Renal cortex interstitium (tissue), 15 donors: ENCODE results near the gene TBX19. TPM values are rescaled to one million over a fixed set of nuclear protein-coding genes. Genes with fewer than 3 reads are reported as not detected.

Experiments
- DNase-seq, 11 donors: peaks; one replicate each; pipeline ENCODE4 v3.0.0-alpha.2; 2013; ENCODE audit warnings: low read depth in 9 of 11, low spot score in 4 of 11; ENCODE audit errors: extremely low read depth in 1 of 11
- long read RNA-seq, 16 experiments: transcript quantifications; one replicate each; lab custom pipeline, GENCODE V29; 2026
- polyA plus RNA-seq, 3 donors: library from polyadenylated mRNA; unstranded; fragments of 120-200 nt; gene quantifications; one replicate each; pipeline ENCODE4 v1.2.1, GENCODE V29; 2013; ENCODE audit not compliant: insufficient read length in 3 of 3

Gene TBX19
- polyA plus RNA-seq: 1 to 10 TPM; 1.7 to 3.8 (median 2.1) TPM
- long read RNA-seq, donor 1: 0 reads
- long read RNA-seq, donor 2: 0 reads
- long read RNA-seq, donor 3: 0 reads
- long read RNA-seq, donor 4, partial matches to known transcripts: 0 of 1 reads
- long read RNA-seq, donor 4, other reads (novel, unspliced or antisense): 0 of 1 reads
- long read RNA-seq, donor 5: 0 reads
- long read RNA-seq, donor 6: 0 reads
- long read RNA-seq, donor 7: 0 reads
- long read RNA-seq, donor 8: 0 reads
- long read RNA-seq, donor 9: 0 reads
- long read RNA-seq, donor 10: 0 reads
- long read RNA-seq, donor 11: 0 reads
- long read RNA-seq, donor 12: 0 reads
- long read RNA-seq, donor 13: 0 reads
- long read RNA-seq, donor 14: 0 reads
- long read RNA-seq, donor 15: 0 reads
- long read RNA-seq, donor 16: 0 reads

DNA sequence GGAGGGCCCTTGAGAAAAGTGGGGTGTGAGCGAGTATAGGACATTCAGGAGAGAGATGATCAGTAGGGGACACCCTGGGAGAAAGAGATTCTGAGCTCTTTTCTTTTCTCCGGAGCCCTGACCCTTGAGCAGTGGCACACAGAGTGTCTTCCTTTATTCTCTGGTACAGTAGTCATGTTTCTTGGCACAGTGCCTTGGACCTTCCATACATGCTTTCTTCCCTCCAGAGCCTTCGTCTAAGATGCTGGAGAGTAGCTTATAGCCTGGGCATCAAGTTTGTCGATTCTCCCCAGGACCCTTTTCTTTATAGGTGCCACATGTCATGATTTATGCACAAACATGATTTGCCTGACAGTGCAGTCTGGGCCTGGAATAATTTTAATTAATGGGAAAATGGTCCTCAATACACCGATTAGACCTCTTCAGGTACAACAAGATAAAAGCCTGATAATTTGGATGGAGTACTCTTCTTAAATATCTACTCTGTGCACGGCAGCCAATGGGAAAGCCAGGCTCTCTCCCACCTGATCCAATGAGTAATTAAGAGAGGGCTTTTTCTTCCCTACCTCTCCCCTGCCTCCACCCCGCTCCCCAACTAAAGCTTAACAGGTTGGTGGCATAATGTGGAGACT lies at the start of gene TBX19:
TBX19 (plus strand) TSS at position 582 of the 632 bp plus-strand sequence. CDS start 214 bp downstream, outside the sequence.
- DNase-seq: no peak

DNA sequence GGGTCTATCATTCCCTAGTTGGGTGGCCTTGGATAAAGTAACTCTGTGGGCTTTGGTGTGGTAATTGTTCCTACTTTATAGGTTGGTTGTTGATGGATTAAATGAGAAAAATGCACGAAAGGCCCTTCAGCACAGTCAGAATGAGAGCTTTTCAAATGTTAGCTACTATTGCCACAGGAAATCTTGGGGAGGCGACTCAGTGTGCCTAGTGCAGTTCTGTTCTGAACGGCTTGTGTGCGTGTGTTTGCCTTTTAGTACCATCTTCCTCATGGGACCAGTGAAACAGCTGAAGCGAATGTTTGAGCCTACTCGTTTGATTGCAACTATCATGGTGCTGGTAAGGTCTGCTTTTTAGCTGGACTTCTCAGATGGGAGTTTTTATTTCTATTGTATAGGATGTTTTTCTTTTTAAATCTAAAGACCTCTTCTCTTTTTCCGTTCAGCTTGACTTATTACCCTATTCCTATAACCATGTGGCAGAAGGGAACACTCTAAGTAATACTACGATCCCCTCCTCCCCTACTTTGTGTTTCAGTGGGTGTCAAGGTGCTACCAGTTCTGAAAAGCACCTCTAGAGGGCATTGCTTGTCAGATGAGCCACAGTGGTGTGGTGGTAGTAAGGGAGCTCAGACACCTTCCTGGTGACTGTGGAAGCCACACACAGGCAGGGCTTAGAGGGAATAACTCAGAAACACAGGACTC lies 45.7 kb upstream of the TBX19 start:
- DNase-seq: no peak

DNA sequence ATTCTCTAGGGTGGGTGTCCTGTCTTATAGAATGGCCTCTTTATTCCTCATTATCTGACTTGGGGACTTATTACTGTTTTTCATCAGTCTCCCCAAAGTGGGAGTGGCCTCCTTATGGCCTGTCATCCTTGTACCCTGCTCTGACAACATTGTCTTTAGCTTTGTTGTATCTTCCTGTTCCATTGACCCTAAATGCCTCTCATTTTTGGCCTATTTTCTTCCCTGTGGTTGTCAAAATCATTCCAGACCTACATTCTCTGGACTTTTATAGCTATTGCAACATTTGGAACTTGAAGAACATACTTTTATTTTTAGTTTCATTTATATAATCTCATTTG lies 45.2 kb upstream of the TBX19 start:
- DNase-seq: no peak

DNA sequence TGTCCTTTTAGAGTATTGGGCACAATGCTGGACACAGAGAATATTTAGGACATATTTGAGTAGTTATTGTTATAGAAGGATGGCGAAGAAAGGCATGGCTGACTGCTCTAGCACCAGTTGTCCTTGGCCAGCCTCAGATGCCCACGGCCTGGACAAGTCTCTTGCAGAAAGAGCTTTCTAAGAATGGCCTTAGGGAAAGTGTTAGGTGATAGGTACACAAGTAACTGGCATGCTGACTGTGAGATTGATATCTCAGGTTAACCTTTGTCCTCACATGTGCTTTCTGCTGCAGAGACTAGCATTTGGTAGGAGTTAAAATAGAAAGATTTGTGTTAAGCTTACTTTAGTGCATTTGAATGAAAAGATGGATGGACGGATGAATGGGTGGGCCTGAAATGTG lies 44.7 kb upstream of the TBX19 start:
- no peak for DNase-seq

DNA sequence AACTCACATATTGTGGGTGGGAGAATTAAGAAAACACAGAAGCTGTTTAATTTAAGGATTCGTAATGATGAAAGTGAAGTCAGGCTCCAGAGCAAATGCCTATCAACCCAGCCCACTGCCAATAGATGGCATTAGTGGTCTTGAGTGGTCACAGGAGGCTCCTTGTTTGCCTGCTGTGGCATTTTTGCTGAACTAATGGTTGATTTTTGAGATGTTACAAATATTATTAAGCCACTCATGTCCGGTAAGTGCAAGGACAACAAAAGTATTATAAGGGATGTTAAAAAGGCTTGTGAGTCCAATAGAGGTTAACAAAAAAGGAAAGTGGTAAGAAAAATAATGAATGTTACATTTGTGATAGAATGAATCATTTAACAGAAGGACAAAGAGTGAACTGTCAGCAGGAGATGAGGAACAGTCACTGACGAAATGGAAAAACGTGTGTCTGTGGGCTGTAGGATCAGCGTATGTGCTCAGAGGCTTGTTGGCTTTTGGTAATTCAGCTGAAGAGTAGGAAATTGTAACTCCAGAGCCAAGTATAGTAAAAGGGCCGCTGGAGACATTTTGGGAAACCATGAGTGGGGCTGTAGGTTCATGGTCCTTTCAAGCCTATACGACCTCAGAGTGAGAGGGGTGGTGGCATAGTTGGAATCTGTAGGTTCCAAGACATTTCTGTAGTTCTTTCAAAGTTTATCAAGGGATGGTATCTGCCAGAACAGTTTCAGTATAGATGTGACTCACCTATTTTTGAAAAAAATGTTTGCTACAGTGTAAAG lies 43.7 kb upstream of the TBX19 start:
- no peak for DNase-seq

DNA sequence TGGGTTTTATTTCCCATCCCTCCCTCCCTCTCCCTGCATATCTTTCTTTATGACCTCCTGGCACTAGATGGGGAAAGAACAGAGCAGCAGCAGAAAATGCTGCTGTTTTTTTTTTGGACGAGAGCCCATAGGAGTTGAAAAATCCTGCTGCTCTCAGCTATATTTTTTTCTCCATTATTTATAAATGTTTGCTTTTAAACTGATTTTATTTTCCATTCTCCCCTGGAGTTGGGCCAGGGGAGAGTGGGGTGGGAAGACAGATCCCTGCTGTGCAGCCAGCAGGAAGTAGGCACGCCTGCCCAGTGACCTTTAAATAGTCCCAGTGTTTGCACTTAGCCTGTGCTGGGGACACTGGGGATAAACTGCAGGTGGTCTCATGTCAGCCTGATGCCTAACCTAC lies 37.5 kb upstream of the TBX19 start:
- peak in 1 of 11 donors; percentile 46 for DNase-seq

DNA sequence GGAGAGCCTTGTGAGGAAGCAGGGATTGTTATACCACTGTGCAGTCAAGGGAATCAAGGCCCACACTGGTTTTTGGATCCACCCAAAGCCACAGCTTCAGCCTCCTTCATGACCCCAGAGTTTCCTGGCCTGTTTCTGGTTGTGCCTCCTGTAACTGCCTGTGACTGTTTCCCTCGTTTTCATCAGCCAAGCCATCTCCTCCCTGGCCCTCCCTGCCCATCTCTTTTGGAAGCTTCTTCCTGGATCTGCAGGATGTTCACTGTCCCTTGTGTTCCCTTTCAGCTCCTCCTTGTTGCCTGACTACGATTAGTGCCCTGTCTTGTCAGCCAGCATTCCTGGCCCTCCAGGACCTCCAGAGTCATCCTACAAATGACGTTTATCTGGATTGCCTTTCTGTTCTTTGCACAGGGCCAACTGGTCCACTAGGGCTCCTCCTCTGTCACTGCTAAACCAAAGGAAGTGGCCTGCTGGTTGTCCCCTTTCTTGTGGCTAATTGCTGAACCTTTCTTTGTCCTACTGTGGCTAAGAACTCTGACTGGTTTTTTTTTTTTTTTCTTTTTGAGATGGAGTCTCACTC lies 37.0 kb upstream of the TBX19 start:
- DNase-seq: no peak

DNA sequence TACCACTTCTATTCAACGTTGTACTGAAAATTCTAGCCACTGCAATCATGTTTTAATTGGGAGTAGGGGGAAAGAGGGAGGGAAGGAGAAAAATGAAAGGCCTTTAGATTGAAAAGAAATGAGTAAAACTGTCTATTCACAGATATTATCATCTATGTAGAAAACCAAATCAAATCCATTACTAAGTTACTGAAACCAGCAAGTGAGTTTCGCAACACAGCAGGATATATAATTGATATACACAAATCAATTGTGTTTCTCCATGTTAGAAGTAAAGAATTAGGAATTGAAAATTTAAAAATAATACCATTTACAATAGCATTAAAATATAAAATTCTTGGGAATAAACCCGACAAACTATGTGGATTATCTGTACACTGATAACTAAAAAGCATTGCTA lies 35.6 kb upstream of the TBX19 start:
- no peak for DNase-seq

DNA sequence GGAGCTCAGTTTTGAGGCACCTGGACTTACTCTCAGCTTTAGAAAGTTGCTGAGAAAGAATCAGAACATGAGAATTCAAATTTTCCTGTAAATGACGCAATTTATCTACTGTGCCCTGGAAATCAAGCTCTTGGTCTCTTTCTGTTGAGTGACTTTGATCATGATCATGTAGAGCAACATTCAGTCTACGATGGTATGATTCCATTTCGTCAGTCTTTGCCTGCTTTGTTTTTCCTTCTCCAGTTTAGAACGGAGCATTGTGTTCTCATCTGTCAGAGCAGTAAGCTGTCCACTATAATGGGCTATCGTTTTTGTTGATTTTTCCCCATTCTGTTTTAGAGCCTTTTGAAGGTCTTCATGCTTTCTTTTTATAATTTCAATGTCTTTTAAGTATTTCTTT lies 34.2 kb upstream of the TBX19 start:
- no peak for DNase-seq

DNA sequence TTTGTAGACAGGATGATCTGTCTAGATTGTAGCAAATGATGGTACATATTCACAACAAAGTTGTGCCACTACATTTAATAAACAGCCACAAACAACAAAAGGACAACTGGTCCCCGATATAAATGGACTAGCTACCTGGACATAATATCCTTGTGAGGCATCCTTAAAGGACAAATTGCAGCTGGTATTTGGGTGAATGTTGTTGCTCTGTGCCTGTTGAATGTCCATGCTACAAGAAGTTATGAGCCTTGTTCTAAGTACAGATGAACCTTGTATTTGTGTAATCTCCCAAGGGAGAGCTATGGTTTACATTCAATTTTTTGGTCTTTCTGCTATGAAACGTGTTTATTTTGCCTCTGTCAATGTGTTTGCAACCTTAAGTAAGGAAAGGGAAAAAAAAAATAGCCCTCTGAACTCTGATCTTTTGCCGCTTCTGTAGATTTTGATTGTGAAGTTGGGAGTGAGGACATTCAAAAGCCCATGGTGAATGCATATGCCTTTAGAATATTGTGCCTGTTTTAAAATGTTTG lies 28.4 kb upstream of the TBX19 start:
- no peak for DNase-seq

DNA sequence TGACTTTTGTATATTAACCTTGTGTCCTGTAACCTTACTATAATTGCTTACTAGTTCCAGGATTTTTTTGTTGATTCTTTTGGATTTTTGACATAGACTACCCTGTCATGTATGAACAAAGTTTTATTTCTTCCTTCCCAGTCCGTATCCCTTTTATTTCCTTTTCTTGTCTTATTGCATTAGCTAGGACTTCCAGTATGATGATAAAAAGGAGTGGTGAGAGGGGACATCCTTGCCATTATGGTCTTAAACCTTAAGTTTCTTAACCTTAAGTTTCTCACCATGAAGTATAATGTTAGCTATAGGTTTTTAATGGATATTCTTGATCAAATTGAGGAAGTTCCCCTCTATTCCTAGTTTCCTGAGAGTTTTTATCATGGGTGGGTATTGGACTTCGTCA lies 24.5 kb upstream of the TBX19 start:
- no peak for DNase-seq

DNA sequence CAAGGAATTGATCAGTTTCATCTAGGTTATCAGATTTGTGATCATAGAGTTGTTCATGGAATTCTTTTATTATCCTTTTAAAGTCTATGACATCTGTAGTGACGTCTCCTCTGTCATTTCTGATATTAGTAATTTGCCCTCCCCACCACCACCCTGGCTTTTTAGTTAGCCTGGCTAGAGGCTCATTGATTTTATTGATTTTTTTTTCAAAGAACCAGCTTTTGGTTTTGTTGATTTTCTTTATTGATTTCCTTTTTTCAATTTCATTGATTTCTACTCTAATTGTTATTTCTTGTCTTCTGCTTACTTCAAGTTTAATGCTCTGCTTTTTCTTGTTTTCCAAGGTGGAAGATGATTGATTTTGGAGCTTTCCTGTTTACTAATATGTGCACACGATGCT lies 23.3 kb upstream of the TBX19 start:
- no peak for DNase-seq

DNA sequence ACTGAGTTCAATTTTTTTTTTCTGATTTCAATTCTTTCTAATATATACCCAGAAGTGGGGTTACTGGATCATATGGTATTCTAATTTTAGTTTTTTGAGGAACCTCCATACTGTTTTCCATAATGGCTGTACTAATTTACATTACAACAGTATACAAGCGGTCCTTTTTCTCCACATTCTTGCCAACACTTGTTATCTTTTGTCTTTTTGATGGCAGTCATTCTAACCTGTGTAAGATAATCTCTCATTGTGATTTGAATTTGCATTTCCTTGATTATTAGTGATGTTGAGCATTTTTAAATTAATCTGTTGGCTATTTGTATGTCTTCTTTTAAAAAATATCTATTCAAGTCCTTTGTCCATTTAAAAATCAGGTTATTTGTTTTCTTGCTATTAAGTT lies 21.1 kb upstream of the TBX19 start:
- DNase-seq: no peak

DNA sequence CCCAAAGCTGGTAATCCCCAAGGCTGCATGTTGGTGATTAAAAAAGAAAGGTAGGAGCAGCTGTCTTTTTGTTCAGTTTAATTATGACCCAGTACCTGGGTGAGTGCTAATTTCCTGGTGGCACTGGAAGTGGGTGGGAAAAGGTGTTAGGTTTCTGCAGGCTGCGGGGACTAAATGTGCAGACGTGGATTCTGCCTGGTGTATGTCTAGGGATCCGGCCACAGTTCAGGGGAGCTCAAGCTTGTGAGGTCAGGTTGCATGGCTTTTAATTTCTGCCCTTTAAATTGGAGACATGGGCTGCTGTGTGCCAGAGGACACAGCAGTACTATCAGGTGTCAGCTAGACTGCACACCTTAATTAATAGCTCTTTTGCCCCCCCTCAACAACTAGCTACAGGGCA lies 20.3 kb upstream of the TBX19 start:
- DNase-seq: peak in 6 of 11 donors; percentile 22 to 60 (median 50)

DNA sequence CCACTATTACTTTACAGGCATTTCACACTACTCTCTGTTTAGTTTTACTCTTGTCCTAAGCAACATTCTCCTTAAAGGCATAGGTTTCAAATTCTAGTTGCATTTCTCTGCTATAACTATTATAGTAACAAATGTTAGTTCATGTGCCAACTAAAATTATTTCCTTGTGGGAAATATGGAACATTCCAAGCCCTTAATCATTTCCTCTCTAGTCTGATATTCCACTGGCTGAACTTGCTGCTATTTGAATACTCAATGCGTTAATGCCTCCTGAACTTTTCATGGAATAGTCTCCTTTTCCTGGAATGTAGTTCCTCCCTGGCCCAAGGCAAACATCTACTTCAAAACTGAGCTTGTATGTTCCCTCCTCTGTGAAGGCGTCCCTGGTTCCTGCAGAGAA lies 19.3 kb upstream of the TBX19 start:
- DNase-seq: no peak

DNA sequence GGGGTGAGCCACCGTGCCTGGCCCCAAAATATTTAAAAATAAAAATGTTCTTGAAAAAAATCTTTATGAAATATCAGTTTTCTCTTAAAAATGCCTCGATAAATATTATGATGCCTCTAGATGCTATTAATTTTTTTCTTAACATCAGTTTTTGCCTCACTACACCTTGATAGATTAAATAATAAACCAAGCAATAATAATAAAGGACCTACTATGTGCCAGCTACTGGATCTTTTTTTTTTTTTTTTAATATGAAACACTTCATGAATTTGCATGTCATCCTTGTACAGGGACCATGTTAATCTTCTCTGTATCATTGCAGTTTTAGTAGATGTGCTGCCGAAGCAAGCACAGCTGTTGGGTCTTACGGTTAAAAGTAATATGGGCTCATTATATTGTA lies 17.5 kb upstream of the TBX19 start:
- no peak for DNase-seq

DNA sequence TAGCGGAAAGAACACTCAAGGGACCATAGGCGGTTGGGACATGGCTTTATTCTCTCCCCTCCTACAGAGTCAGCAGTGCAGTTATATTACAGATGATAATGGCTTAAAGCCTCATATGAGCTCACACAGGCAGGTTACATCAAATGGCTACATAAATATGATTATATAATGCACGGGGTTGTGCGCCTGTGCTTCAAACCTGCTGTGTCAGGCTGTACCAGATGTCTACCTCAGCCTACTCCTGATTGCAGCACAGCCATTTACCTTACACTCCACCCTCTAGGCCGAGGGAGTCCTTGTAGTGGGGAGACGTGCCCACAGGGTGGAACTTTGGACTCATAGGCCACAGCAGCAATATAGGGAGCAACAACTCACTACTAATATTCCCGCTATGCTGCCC lies 16.4 kb upstream of the TBX19 start:
- DNase-seq: no peak

DNA sequence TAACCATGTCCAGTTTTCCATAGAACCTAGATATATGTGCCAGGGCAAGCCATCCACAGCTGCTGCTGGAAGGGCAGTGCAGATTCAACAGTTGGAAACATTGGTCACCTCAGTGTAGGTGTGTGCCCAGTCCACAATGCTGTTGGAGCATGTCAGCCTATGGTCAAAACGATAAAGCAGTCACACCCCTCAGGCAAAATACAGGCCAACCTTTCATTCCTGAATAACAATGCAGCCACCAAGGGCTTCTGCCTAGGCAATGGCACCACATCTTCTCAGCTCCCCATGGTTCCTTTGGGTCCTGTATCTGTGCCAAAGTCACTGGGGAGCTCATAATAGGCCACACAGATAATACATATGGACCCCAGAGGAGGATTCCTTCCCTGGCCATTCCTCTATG lies 15.1 kb upstream of the TBX19 start:
- DNase-seq: no peak

DNA sequence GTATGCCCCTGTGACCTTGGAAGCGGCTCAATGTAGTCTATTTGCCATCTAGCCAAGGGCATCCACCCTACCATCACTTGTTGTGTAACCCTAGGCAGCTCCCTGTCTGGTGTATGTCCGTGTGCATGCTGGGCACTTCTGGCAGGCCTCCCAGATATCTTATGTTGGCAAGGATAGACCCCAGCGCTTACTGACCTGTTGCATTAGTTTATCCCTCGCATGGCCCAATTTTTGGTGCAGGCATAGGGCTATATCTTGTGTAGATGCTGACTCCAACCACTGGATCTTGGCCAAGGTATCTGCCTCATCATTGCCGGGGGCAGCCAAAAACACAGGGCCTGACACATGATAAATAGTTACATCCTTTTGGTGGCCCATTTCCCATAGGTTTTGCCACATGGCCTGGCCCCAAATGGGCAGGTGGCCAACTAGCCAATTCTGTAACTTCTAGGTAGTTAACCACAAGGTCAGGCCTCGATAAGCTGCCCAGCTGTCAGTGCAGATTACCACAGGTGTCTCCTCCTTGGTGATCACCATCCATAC lies 14.0 kb upstream of the TBX19 start:
- no peak for DNase-seq
